ENCODE data around the gene ZNF474. TPM values are rescaled to one million over a fixed set of nuclear protein-coding genes. Genes with fewer than 3 reads are reported as not detected.

ZNF474 gene
- total RNA-seq, 1 donor from 2014 or later: 1.3 TPM

DNA sequence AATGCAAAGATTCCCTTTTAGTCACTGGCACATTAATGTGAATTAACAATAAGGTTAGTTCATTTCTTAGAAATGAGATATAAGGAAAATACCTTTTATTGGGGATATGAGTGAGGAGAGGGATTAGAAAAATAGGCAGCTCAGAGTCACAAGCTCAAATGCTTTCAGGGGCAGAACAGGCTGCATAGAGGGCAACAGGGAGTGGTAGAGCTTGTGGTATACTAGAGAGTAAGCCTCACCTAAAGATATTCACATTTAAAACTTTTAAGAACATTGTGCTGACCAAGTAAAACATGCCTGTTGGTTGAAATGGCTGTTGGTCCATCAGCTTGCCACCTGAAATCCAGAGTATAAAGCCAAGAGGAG is 34.7 kb downstream of the ZNF474 start:
- Histone ChIP-seq H3K36me3 (no peaks in the 10 kb centered on the region), H3K79me2 (ENCODE audit: low read depth) (no peaks in the 10 kb centered on the region), H3K9me3 (ENCODE audit: low read depth) (no peaks in the 10 kb centered on the region), H3K4me3 (no peak overlapping the region), H3K27me3 (no peaks in the 10 kb centered on the region), H3F3A (ENCODE audit: low read depth) (no peaks in the 10 kb centered on the region), H3K27ac (no peak overlapping the region), H3K4me2 (no peak overlapping the region), H3K4me1 (peaks cover 10% of the 10 kb centered on the region), H3K9ac (no peak overlapping the region), H4K20me1 (ENCODE audit: low read depth) (no peaks in the 10 kb centered on the region), H2AFZ (replicated peaks) (no peak overlapping the region)
- Mint-ChIP-seq H3K4me3 (no peak overlapping the region), H3K27ac (no peak overlapping the region), H3K9me3 (no peaks in the 10 kb centered on the region), H3K4me1 (peaks cover 11% of the 10 kb centered on the region), H3K36me3 (no peaks in the 10 kb centered on the region), H3K27me3 (ENCODE audit: insufficient read depth, low read depth) (peaks cover 2% of the 10 kb centered on the region)
- TF ChIP-seq, protein P1, sequence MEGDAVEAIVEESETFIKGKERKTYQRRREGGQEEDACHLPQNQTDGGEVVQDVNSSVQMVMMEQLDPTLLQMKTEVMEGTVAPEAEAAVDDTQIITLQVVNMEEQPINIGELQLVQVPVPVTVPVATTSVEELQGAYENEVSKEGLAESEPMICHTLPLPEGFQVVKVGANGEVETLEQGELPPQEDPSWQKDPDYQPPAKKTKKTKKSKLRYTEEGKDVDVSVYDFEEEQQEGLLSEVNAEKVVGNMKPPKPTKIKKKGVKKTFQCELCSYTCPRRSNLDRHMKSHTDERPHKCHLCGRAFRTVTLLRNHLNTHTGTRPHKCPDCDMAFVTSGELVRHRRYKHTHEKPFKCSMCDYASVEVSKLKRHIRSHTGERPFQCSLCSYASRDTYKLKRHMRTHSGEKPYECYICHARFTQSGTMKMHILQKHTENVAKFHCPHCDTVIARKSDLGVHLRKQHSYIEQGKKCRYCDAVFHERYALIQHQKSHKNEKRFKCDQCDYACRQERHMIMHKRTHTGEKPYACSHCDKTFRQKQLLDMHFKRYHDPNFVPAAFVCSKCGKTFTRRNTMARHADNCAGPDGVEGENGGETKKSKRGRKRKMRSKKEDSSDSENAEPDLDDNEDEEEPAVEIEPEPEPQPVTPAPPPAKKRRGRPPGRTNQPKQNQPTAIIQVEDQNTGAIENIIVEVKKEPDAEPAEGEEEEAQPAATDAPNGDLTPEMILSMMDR (IDR thresholded peaks at IDR 0.05): no peak
- TF ChIP-seq EZH2 (IDR thresholded peaks at IDR 0.05): no peak
- TF ChIP-seq EZH2phosphoT487 (IDR thresholded peaks at IDR 0.05): no peak
- DNase-seq (ENCODE audit: low spot score): no peak

GRCh38 chr5:122164831-122165558 is 35.6 kb downstream of the ZNF474 start:
- H2AFZ ChIP-seq (replicated peaks): no peak overlapping the region
- H3K4me1 ChIP-seq: peaks cover 10% of the 10 kb centered on the region
- H3K36me3 ChIP-seq: no peaks in the 10 kb centered on the region
- no peak overlapping the region for H3K4me3 ChIP-seq
- H3K27me3 ChIP-seq: no peaks in the 10 kb centered on the region
- H3F3A ChIP-seq (ENCODE audit: low read depth): no peaks in the 10 kb centered on the region
- TF ChIP-seq EZH2 (IDR thresholded peaks at IDR 0.05) (no peak), EZH2phosphoT487 (IDR thresholded peaks at IDR 0.05) (no peak)
- TF ChIP-seq, protein P1 (IDR thresholded peaks at IDR 0.05): no peak
- H3K9me3 ChIP-seq (ENCODE audit: low read depth): no peaks in the 10 kb centered on the region
- Mint-ChIP-seq H3K4me1 (peaks cover 11% of the 10 kb centered on the region), H3K9me3 (no peaks in the 10 kb centered on the region), H3K4me3 (no peak overlapping the region), H3K27me3 (ENCODE audit: insufficient read depth, low read depth) (peaks cover 4% of the 10 kb centered on the region), H3K27ac (no peak overlapping the region), H3K36me3 (no peaks in the 10 kb centered on the region)
- H3K27ac ChIP-seq: no peak overlapping the region
- DNase-seq (ENCODE audit: low spot score): no peak
- no peaks in the 10 kb centered on the region for H4K20me1 ChIP-seq (ENCODE audit: low read depth)
- H3K79me2 ChIP-seq (ENCODE audit: low read depth): no peaks in the 10 kb centered on the region
- no peak overlapping the region for H3K4me2 ChIP-seq
- no peak overlapping the region for H3K9ac ChIP-seq

GRCh38 chr5:122165559-122166078 is 36.3 kb downstream of the ZNF474 start:
- Mint-ChIP-seq H3K27ac (no peak overlapping the region), H3K4me3 (no peak overlapping the region), H3K9me3 (no peaks in the 10 kb centered on the region), H3K36me3 (no peaks in the 10 kb centered on the region), H3K4me1 (peaks cover 15% of the 10 kb centered on the region), H3K27me3 (ENCODE audit: insufficient read depth, low read depth) (peaks cover 3% of the 10 kb centered on the region)
- H3K27me3 ChIP-seq: no peaks in the 10 kb centered on the region
- DNase-seq (ENCODE audit: low spot score): no peak
- H4K20me1 ChIP-seq (ENCODE audit: low read depth): no peaks in the 10 kb centered on the region
- peaks cover 14% of the 10 kb centered on the region for H3K4me1 ChIP-seq
- no peak overlapping the region for H3K27ac ChIP-seq
- no peaks in the 10 kb centered on the region for H3F3A ChIP-seq (ENCODE audit: low read depth)
- no peak overlapping the region for H3K4me2 ChIP-seq
- H2AFZ ChIP-seq (replicated peaks): no peak overlapping the region
- TF ChIP-seq EZH2 (IDR thresholded peaks at IDR 0.05) (no peak), EZH2phosphoT487 (IDR thresholded peaks at IDR 0.05) (no peak)
- TF ChIP-seq, protein P1 (IDR thresholded peaks at IDR 0.05): no peak
- H3K9ac ChIP-seq: no peak overlapping the region
- no peaks in the 10 kb centered on the region for H3K79me2 ChIP-seq (ENCODE audit: low read depth)
- H3K4me3 ChIP-seq: no peak overlapping the region
- H3K9me3 ChIP-seq (ENCODE audit: low read depth): no peaks in the 10 kb centered on the region
- no peaks in the 10 kb centered on the region for H3K36me3 ChIP-seq
